ENCODE data around the gene ZNF726. TPM values are rescaled to one million over a fixed set of nuclear protein-coding genes. Genes with fewer than 3 reads are reported as not detected.

The ZNF726 gene
- total and polyA plus RNA-seq, 2 donors (not counting 3 experiments of a cell fraction or from before 2014, with no cell fraction given), result 3.8 to 4.7 TPM

GRCh38 chr19:23882493-23882892 lies 32.2 kb upstream of the ZNF726 start:
- Histone ChIP-seq H3K9ac (replicated peaks; ENCODE audit: extremely low read depth, insufficient read depth, low read length) (no peak overlapping the region), H4K20me1 (replicated peaks; ENCODE audit: control insufficient read depth, extremely low read depth, insufficient read depth, low read length) (no peaks in the 10 kb centered on the region), H3K27me3 (ENCODE audit: control insufficient read depth in 2 of 2, insufficient read depth in 2 of 2, low read length in 2 of 2) (no peaks in the 10 kb centered on the region), H3K36me3 (ENCODE audit: control insufficient read depth in 2 of 2, extremely low read depth in 1 of 2, insufficient read depth in 2 of 2, low read length in 2 of 2) (no peaks in the 10 kb centered on the region), H3K4me2 (ENCODE audit: insufficient read depth, low read length) (no peak overlapping the region), H3K79me2 (ENCODE audit: control insufficient read depth, insufficient read depth, low read length) (no peaks in the 10 kb centered on the region), H3K4me3 (replicated peaks in 1 of 3; ENCODE audit: insufficient read depth in 1 of 3, low read depth in 1 of 3, low read length in 3 of 3) (no peak overlapping the region), H3K9me3 (replicated peaks; ENCODE audit: control insufficient read depth, insufficient read depth, low read length) (peaks cover 3% of the 10 kb centered on the region), H3K9me1 (replicated peaks; ENCODE audit: control insufficient read depth, extremely low read depth, insufficient read depth, low read length) (no peaks in the 10 kb centered on the region), H3K4me1 (ENCODE audit: control insufficient read depth, extremely low read depth, insufficient read depth, low read length) (no peaks in the 10 kb centered on the region), H2AFZ (ENCODE audit: low read depth, low read length) (no peak overlapping the region), H3K27ac (ENCODE audit: insufficient read depth, low read depth, low read length) (no peak overlapping the region)
- FAIRE-seq (no peak), DNase-seq (ENCODE audit: low read depth, low spot score) (no peak)
- CTCF ChIA-PET, result no interaction called here
- no TSS peak for BruUV-seq (replicated peaks)
- POLR2A ChIA-PET, result no interaction called here
- TF ChIP-seq POLR2A (IDR thresholded peaks at IDR 0.05; ENCODE audit: low read depth, low read length), result no peak
- TF ChIP-seq EZH2 (IDR thresholded peaks at IDR 0.05; ENCODE audit: borderline replicate concordance, low read depth, low read length, severe bottlenecking), result no peak
- no peak for TF ChIP-seq JUN (IDR thresholded peaks at IDR 0.05; ENCODE audit: borderline replicate concordance, insufficient read depth, insufficient read length, low read depth)
- no peak for TF ChIP-seq POLR2AphosphoS5 (IDR thresholded peaks at IDR 0.05; ENCODE audit: insufficient read depth, low read depth, low read length)
- no peak for TF ChIP-seq CTCF (IDR thresholded peaks at IDR 0.05; ENCODE audit: extremely low read depth in 1 of 2, insufficient read depth in 1 of 2, low read depth in 1 of 2, low read length in 2 of 2)
- TF ChIP-seq MYC (IDR thresholded peaks at IDR 0.05; ENCODE audit: low read depth, low read length), result no peak
- TF ChIP-seq GATA2 (IDR thresholded peaks at IDR 0.05; ENCODE audit: insufficient read depth, insufficient read length, low read depth, low read length), result no peak
- no peak for TF ChIP-seq MAX (IDR thresholded peaks at IDR 0.05; ENCODE audit: insufficient read depth, insufficient read length)
- TF ChIP-seq FOS (IDR thresholded peaks at IDR 0.05; ENCODE audit: borderline replicate concordance, insufficient read depth, low read length), result no peak
- dilution Hi-C loops (cut with MboI; ENCODE audit: extremely low pct_ligation_motif_present, low sequenced_read_pairs) (no loop called here), intact Hi-C loops (cut with micrococcal nuclease) (no loop called here)

All from endothelial cell of umbilical vein (primary cell).